NCI-H510A treated with DMSO at 0.1 percent for 48 hours (cell line): ENCODE measurements around the gene TRIM62.

Experiments
- DNase-seq: peaks from one replicate; lab custom pipeline; 2025; lab: John Stamatoyannopoulos, UW

TRIM62 gene

GRCh38 chr1:33098371-33098770, 83.5 kb downstream of the TRIM62 start:
- no peak for DNase-seq

GRCh38 chr1:33097762-33098161, 84.1 kb downstream of the TRIM62 start:
- DNase-seq, result no peak

- no peak for DNase-seq
These were observed 84.7 kb downstream of the TRIM62 start for GRCh38 chr1:33097137-33097611.

- DNase-seq, result no peak
These were observed 85.4 kb downstream of the TRIM62 start for GRCh38 chr1:33096363-33097005.
